HCT116 (cell line): Measurements from ENCODE around the gene DUOXA1.

ENCODE experiments used
- CBX3 ChIP-seq: IDR thresholded peaks from 2 replicates; pipeline ENCODE4 v1.6.1; 2012; ENCODE audit warnings: low read depth
- ELF1 ChIP-seq: IDR thresholded peaks from 2 replicates; pipeline ENCODE4 v1.6.1; 2012; ENCODE audit warnings: low read depth, borderline replicate concordance
- EZH2 ChIP-seq: fragments of 200-600 bp; sonication (generic); IDR thresholded peaks from 2 replicates; pipeline ENCODE4 v1.6.1; 2017; ENCODE audit warnings: antibody characterized with exemption, mixed run types
- MAX ChIP-seq: IDR thresholded peaks from 2 replicates; pipeline ENCODE4 v1.6.1; 2012
- POLR2A ChIP-seq: IDR thresholded peaks from 2 replicates; pipeline ENCODE4 v1.7.0; 2011; ENCODE audit warnings: borderline replicate concordance; ENCODE audit not compliant: insufficient read depth, insufficient read length; ENCODE audit errors: extremely low read depth
- POLR2AphosphoS5 ChIP-seq: IDR thresholded peaks from 2 replicates; pipeline ENCODE4 v1.6.1; 2011; ENCODE audit warnings: mild to moderate bottlenecking, low read depth, low read length, moderate library complexity
- TF ChIP-seq, protein P1 (sequence below), 3 experiments: fragments of 200-600 bp in 1 of 3; sonication (generic) in 1 of 3; IDR thresholded peaks in 2 of 3; conservative IDR thresholded peaks in 1 of 3; 2 replicates each; pipeline ENCODE4 v1.5.1; 2012 to 2017; ENCODE audit warnings: low read depth in 2 of 3, low read length in 2 of 3, antibody characterized with exemption in 1 of 3, borderline replicate concordance in 1 of 3, control low read depth in 1 of 3, mild to moderate bottlenecking in 1 of 3, mixed read lengths in 1 of 3, mixed run types in 1 of 3, moderate library complexity in 1 of 3; ENCODE audit not compliant: insufficient read depth in 1 of 3

- no peak for TF ChIP-seq POLR2A
- TF ChIP-seq, protein P1, sequence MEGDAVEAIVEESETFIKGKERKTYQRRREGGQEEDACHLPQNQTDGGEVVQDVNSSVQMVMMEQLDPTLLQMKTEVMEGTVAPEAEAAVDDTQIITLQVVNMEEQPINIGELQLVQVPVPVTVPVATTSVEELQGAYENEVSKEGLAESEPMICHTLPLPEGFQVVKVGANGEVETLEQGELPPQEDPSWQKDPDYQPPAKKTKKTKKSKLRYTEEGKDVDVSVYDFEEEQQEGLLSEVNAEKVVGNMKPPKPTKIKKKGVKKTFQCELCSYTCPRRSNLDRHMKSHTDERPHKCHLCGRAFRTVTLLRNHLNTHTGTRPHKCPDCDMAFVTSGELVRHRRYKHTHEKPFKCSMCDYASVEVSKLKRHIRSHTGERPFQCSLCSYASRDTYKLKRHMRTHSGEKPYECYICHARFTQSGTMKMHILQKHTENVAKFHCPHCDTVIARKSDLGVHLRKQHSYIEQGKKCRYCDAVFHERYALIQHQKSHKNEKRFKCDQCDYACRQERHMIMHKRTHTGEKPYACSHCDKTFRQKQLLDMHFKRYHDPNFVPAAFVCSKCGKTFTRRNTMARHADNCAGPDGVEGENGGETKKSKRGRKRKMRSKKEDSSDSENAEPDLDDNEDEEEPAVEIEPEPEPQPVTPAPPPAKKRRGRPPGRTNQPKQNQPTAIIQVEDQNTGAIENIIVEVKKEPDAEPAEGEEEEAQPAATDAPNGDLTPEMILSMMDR (IDR thresholded peaks at IDR 0.05 in 2 of 3, conservative IDR thresholded peaks at IDR 0.05 in 1 of 3; ENCODE audit: borderline replicate concordance in 1 of 3, insufficient read depth in 1 of 3, low read depth in 2 of 3, low read length in 2 of 3) = no peak
- TF ChIP-seq MAX = no peak
- no peak for TF ChIP-seq ELF1
- no peak for TF ChIP-seq EZH2
- no peak for TF ChIP-seq POLR2AphosphoS5
- no peak for TF ChIP-seq CBX3
These were observed 21.6 kb downstream of the DUOXA1 start for GRCh38 chr15:45107941-45108630.
